Adrenal gland (tissue), 12 donors: ENCODE measurements around the gene NRAS. TPM values are rescaled to one million over a fixed set of nuclear protein-coding genes. Genes with fewer than 3 reads are reported as not detected.

ENCODE experiments used
- DNase-seq, 7 donors: peaks; one replicate each; pipeline ENCODE4 v3.0.0-alpha.2; 2019 to 2020
- H3K27ac ChIP-seq, 5 donors: fragments of 200-600 bp; sonication (generic) in 4 of 5; 1 replicate in 3 of 5; 2 replicates in 2 of 5; pipeline versions ENCODE4 v1.5.1 to v1.8.0; 2016 to 2020; ENCODE audit warnings: mild to moderate bottlenecking in 1 of 5
- H3K27me3 ChIP-seq: fragments of 200-600 bp; 2 replicates; pipeline ENCODE4 v1.8.0; 2021
- H3K36me3 ChIP-seq, 2 donors: fragments of 200-600 bp; replicated peaks in 1 of 2; 1 replicate in 1 of 2; 2 replicates in 1 of 2; pipeline versions ENCODE4 v1.5.1 to v1.8.0; 2018 to 2022
- H3K4me1 ChIP-seq, 2 donors: fragments of 200-600 bp; replicated peaks in 1 of 2; 1 replicate in 1 of 2; 2 replicates in 1 of 2; pipeline versions ENCODE4 v1.5.1 to v1.8.0; 2018 to 2021
- H3K4me3 ChIP-seq, 4 donors: fragments of 200-600 bp; sonication (generic) in 3 of 4; one replicate each; pipeline ENCODE4 v1.5.1; 2016 to 2018
- H3K9me3 ChIP-seq, 3 donors: fragments of 200-600 bp; sonication (generic) in 1 of 3; replicated peaks in 1 of 3; 1 replicate in 2 of 3; 2 replicates in 1 of 3; pipeline versions ENCODE4 v1.5.1 to v1.8.0; 2016 to 2021
- CTCF ChIP-seq, 6 experiments: fragments of 450-650 bp in 4 of 6; fragments of 200-600 bp in 2 of 6; sonication (generic) in 1 of 6; IDR thresholded peaks; 1 replicate in 5 of 6; 2 replicates in 1 of 6; pipeline versions ENCODE4 v1.5.1 to v1.8.0; 2016 to 2021; ENCODE audit warnings: antibody characterized with exemption in 6 of 6, mild to moderate bottlenecking in 2 of 6, moderate library complexity in 1 of 6
- POLR2A ChIP-seq, 2 donors: fragments of 450-650 bp; IDR thresholded peaks; one replicate each; pipeline ENCODE4 v1.6.1; 2017; ENCODE audit warnings: antibody characterized with exemption in 2 of 2, mild to moderate bottlenecking in 2 of 2, moderate library complexity in 1 of 2
- WGBS, 4 donors: extraction: QIAGEN DNeasy Blood & Tissue Kit in 2 of 4; methylation state at CpG; one replicate each; pipeline versions ENCODE4 v1.1.5 to v1.1.7; 2013 to 2017; 5-methylcytosine and 5-hydroxymethylcytosine counted together
- intact Hi-C, 2 donors: fragments of 100-400 bp; cut with DNase I; formaldehyde crosslinking; loops; one replicate each; pipeline versions ENCODE4 v1.14.1 to v1.15.0; 2022 to 2023
- polyA plus RNA-seq, 3 donors: library from polyadenylated mRNA; stranded (reverse); fragments of 200-250 nt in 2 of 3; fragments of 350-450 nt in 1 of 3; fragmentation: Illumina TruSeq in 1 of 3; extraction: RNeasy Lipid Tissue Mini Kit (QIAGEN cat#74804) in 1 of 3; gene quantifications; one replicate each; pipeline ENCODE4 v1.2.3, GENCODE V29; 2013 to 2014
- total RNA-seq, 9 donors: library from RNA; depleted of rRNA in 4 of 9; stranded (reverse); fragments of >200 nt in 4 of 9; fragments of 120-200 nt in 1 of 9; fragmentation: NEBNext Ultra II Directional in 1 of 9; extraction: Animal tissue kit (Norgen Biotek cat#: 25700) in 1 of 9; gene quantifications; one replicate each; pipeline versions ENCODE4 v1.1.0 to v1.2.4, GENCODE V29; 2013 to 2023
- donor health status: healthy with polysubstance abuse.
- donor health status: Bipolar disorder and iron deficiency.
- donor health status: DM: yes; HTN: yes; CAD: no.
- donor health status: DM: no; HTN: no; CAD: no.
- donor health status: DM: no; HTN: no; CAD: no.
- donor health status: DM: yes; HTN: yes; CAD: no.

Gene NRAS
- total and polyA plus RNA-seq, 12 donors, result 5.8 to 46.6 (median 18.7) TPM

GRCh38 chr1:114669562-114670082, 46.9 kb downstream of the NRAS start, which contains the start of gene DENND2C:
Gene DENND2C (minus strand): TSS chr1:114670049. CDS start chr1:114625984, 44,065 bp downstream.
- TF ChIP-seq CTCF (IDR thresholded peaks at IDR 0.05) (no peak), POLR2A (IDR thresholded peaks at IDR 0.05) (no peak)
- Histone ChIP-seq H3K27me3 (no peaks in the 10 kb centered on the region), H3K4me3 (peak within 1 kb of the TSS; percentile 5 to 62 (median 35)), H3K4me1 (peaks cover 5 to 7% of the 10 kb centered on the region in 2 donors), H3K27ac (peak within 1 kb of the TSS in 4 of 5 donors; percentile 5 to 90 (median 64)), H3K36me3 (no peaks in the 10 kb centered on the region), H3K9me3 (no peaks in the 10 kb centered on the region)
- WGBS, 4 donors, result 0 to 1% (median 0%) methylated on average over 9 to 50 of the region's 50 CpGs
- DNase-seq, result no peak
- intact Hi-C loops, result no loop called here

DNA sequence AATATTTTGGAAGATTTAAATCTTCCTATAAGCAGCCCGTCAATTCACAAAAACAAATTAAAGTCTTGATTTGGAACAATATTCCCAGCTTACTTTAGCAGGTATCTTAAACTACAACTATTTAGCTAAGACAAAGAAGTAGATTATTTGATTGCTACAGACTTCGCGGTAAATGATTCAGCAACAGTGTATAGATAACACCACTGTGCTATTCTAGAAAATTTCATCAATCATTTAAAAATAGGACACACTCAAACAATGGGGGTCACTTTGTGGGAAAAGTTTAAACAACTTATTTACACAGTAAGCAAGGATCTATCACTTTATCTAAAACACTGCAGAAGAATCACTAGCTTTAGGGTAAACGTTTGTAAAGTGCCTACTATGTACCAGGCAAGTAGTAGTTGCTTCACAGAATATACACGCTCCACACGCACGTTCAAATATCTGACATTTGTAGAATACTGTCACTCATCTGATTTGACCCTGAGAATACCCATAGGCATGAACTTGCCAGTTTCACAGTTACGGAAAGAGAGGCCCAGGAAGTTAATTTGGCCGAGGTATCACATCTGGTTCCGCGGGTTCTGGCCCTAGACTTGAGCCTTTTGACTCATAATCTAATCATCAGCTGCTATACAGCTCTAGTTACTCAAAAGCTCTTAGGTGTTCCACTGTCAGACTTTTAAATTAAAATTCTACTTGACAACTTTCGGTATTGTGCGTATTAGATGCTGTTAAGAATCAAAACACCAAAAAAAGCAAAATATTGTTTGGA, 47.6 kb downstream of the NRAS start:
- H3K36me3 ChIP-seq, result no peaks in the 10 kb centered on the region
- intact Hi-C loops, result no loop called here
- H3K4me3 ChIP-seq, result peak overlapping the region in 3 of 4 donors; percentile 5 to 62 (median 54)
- peak overlapping the region in 3 of 5 donors; percentile 54 to 90 (median 75) for H3K27ac ChIP-seq
- DNase-seq, result peak in 4 of 7 donors; percentile 11 to 27 (median 20)
- peaks cover 5 to 7% of the 10 kb centered on the region in 2 donors for H3K4me1 ChIP-seq
- TF ChIP-seq POLR2A (IDR thresholded peaks at IDR 0.05) (no peak), CTCF (IDR thresholded peaks at IDR 0.05) (no peak)
- no peaks in the 10 kb centered on the region for H3K9me3 ChIP-seq
- WGBS, 4 donors, result 32 to 40% (median 34%) methylated on average over 13 of the region's 13 CpGs
- no peaks in the 10 kb centered on the region for H3K27me3 ChIP-seq

- WGBS, 4 donors, result 77 to 91% (median 87%) methylated on average over 4 of the region's 4 CpGs
- peak overlapping the region in 1 of 4 donors; percentile 62 for H3K4me3 ChIP-seq
- TF ChIP-seq POLR2A (IDR thresholded peaks at IDR 0.05) (no peak), CTCF (IDR thresholded peaks at IDR 0.05) (no peak)
- H3K36me3 ChIP-seq, result no peaks in the 10 kb centered on the region
- no peak for DNase-seq
- intact Hi-C loops, result no loop called here
- H3K4me1 ChIP-seq, result peaks cover 5 to 7% of the 10 kb centered on the region in 2 donors
- H3K27ac ChIP-seq, result no peak overlapping the region
- H3K27me3 ChIP-seq, result no peaks in the 10 kb centered on the region
- no peaks in the 10 kb centered on the region for H3K9me3 ChIP-seq
Measured at GRCh38 chr1:114668373-114668772, 48.2 kb downstream of the NRAS start.

GRCh38 chr1:114666954-114667353, 49.6 kb downstream of the NRAS start:
- TF ChIP-seq POLR2A (IDR thresholded peaks at IDR 0.05), result no peak
- no peak for TF ChIP-seq CTCF (IDR thresholded peaks at IDR 0.05)
- no peak for DNase-seq
- Histone ChIP-seq H3K4me3 (no peak overlapping the region), H3K27ac (no peak overlapping the region), H3K9me3 (no peaks in the 10 kb centered on the region), H3K4me1 (peaks cover 5 to 7% of the 10 kb centered on the region in 2 donors), H3K27me3 (no peaks in the 10 kb centered on the region), H3K36me3 (no peaks in the 10 kb centered on the region)
- WGBS, 4 donors, result 81 to 88% (median 85%) methylated on average over 3 of the region's 3 CpGs
- intact Hi-C loops, result no loop called here
